HCT116 (cell line): ENCODE results near the gene ITPR2. TPM values are rescaled to one million over a fixed set of nuclear protein-coding genes. Genes with fewer than 3 reads are reported as not detected.

Experiments
- ATAC-seq: fragments of 200-7000 bp; cut with Tn5 transposase; 2 replicates; pipeline ENCODE4 v1.9.1; 2020; ENCODE audit warnings: mild to moderate bottlenecking, moderate library complexity
- BruUV-seq: library from RNA; stranded (reverse); fragments of 400-500 nt; replicated peaks from 2 replicates; lab custom pipeline; 2021; lab: Mats Ljungman, UMichigan
- CTCF ChIA-PET: fragments of 300-600 bp; sonication (Branson Sonifier 250); formaldehyde crosslinking; loops from one replicate; lab custom pipeline; 2021; ENCODE audit warnings: antibody characterized with exemption; lab: Charles Lee
- POLR2A ChIA-PET: fragments of 300-600, 350-600 bp; sonication (Branson Sonifier 250); formaldehyde crosslinking; loops from one replicate; lab custom pipeline; 2021; ENCODE audit warnings: antibody characterized with exemption; lab: Charles Lee
- RAD21 ChIA-PET, 2 experiments: fragments of 300-600 bp; sonication (Branson Sonifier 250); formaldehyde crosslinking; loops; one replicate each; lab custom pipeline; 2023; ENCODE audit warnings: low total read pairs in 2 of 2; ENCODE audit not compliant: uncharacterized antibody in 2 of 2, unreplicated experiment in 2 of 2, low non-redundant PET in 1 of 2; lab: Charles Lee
- DNase-seq: peaks from one replicate; pipeline ENCODE4 v3.0.0-alpha.2; 2010; ENCODE audit warnings: low read depth, low spot score
- H2AFZ ChIP-seq: fragments of 200-600 bp; shearing (Covaris generic), sonication (generic); 2 replicates; pipeline ENCODE4 v1.6.1; 2017; ENCODE audit warnings: low read depth, mixed run types, mixed read lengths, antibody characterized with exemption, low read length; ENCODE audit not compliant: poor library complexity, severe bottlenecking
- H3K27ac ChIP-seq: 2 replicates; pipeline ENCODE4 v1.5.1; 2012; ENCODE audit warnings: low read depth, low read length
- H3K27me3 ChIP-seq: fragments of 200-600 bp; sonication (generic); 2 replicates; pipeline ENCODE4 v1.6.1; 2016; ENCODE audit warnings: mixed run types, low read length, mixed read lengths; ENCODE audit not compliant: insufficient read depth
- H3K36me3 ChIP-seq, 2 experiments: fragments of 200-500 bp in 1 of 2; fragments of 200-600 bp in 1 of 2; sonication (Bioruptor generic) in 1 of 2; sonication (generic) in 1 of 2; 2 replicates each; pipeline versions ENCODE4 v1.5.1 to v1.6.1; 2014 to 2016; ENCODE audit warnings: low read length in 2 of 2, inconsistent platforms in 1 of 2, mixed read lengths in 1 of 2, mixed run types in 1 of 2; ENCODE audit not compliant: insufficient read depth in 2 of 2, control insufficient read depth in 1 of 2
- H3K4me1 ChIP-seq, 2 experiments: fragments of 200-600 bp in 1 of 2; sonication (generic) in 1 of 2; 2 replicates each; pipeline versions ENCODE4 v1.5.1 to v1.6.1; 2012 to 2017; ENCODE audit warnings: low read length in 2 of 2, inconsistent platforms in 1 of 2, mild to moderate bottlenecking in 1 of 2, mixed read lengths in 1 of 2, mixed run types in 1 of 2, moderate library complexity in 1 of 2; ENCODE audit not compliant: insufficient read depth in 2 of 2, control insufficient read depth in 1 of 2
- H3K4me2 ChIP-seq: fragments of 200-600 bp; sonication (generic); 2 replicates; pipeline ENCODE4 v1.6.1; 2017; ENCODE audit warnings: mixed run types, low read length, mixed read lengths
- H3K4me3 ChIP-seq, 2 experiments: fragments of 200-600 bp in 1 of 2; sonication (generic) in 1 of 2; replicated peaks in 1 of 2; 2 replicates each; pipeline ENCODE4 v1.5.1; 2011 to 2016; ENCODE audit warnings: low read length in 2 of 2, control low read depth in 1 of 2, low read depth in 1 of 2, mild to moderate bottlenecking in 1 of 2, mixed read lengths in 1 of 2, mixed run types in 1 of 2
- H3K79me2 ChIP-seq: fragments of 200-600 bp; sonication (generic); 2 replicates; pipeline ENCODE4 v1.6.1; 2017; ENCODE audit warnings: mild to moderate bottlenecking, mixed run types, low read length, moderate library complexity, mixed read lengths; ENCODE audit not compliant: insufficient read depth
- H3K9ac ChIP-seq: fragments of 200-600 bp; sonication (generic); 2 replicates; pipeline ENCODE4 v1.6.1; 2016; ENCODE audit warnings: low read length, mixed read lengths
- H3K9me2 ChIP-seq: fragments of 200-600 bp; sonication (generic), shearing (Covaris generic); 2 replicates; pipeline ENCODE4 v1.6.1; 2017; ENCODE audit warnings: mixed run types, mild to moderate bottlenecking, moderate library complexity; ENCODE audit not compliant: insufficient read depth
- H3K9me3 ChIP-seq, 2 experiments: fragments of 200-500 bp in 1 of 2; fragments of 200-600 bp in 1 of 2; sonication (Bioruptor generic) in 1 of 2; sonication (generic) in 1 of 2; 2 replicates each; pipeline ENCODE4 v1.6.1; 2014 to 2017; ENCODE audit warnings: low read length in 2 of 2, mixed read lengths in 2 of 2, inconsistent platforms in 1 of 2, low read depth in 1 of 2, mild to moderate bottlenecking in 1 of 2, mixed run types in 1 of 2, moderate library complexity in 1 of 2; ENCODE audit not compliant: control insufficient read depth in 1 of 2, insufficient read depth in 1 of 2
- H4K20me1 ChIP-seq: fragments of 200-600 bp; sonication (generic), shearing (Covaris generic); 2 replicates; pipeline ENCODE4 v1.6.1; 2017; ENCODE audit warnings: mixed run types, mild to moderate bottlenecking, moderate library complexity; ENCODE audit not compliant: insufficient read depth
- ATF3 ChIP-seq: IDR thresholded peaks from 2 replicates; pipeline ENCODE4 v1.6.1; 2012
- FOSL1 ChIP-seq: IDR thresholded peaks from 2 replicates; pipeline ENCODE4 v1.6.1; 2012; ENCODE audit warnings: low read depth
- JUND ChIP-seq: IDR thresholded peaks from 2 replicates; pipeline ENCODE4 v1.6.1; 2012
- SIN3A ChIP-seq: IDR thresholded peaks from 2 replicates; pipeline ENCODE4 v1.6.1; 2012; ENCODE audit warnings: low read depth
- intact Hi-C: fragments of 100-400 bp; cut with micrococcal nuclease; formaldehyde crosslinking; loops from 2 replicates; pipeline ENCODE4 v1.10.0; 2022
- total RNA-seq: library from RNA; stranded (reverse); gene quantifications from one replicate; pipeline ENCODE4 v1.2.1, GENCODE V29; 2021; ENCODE audit not compliant: unreplicated experiment
- TF ChIP-seq, protein P1 (sequence below): IDR thresholded peaks from 2 replicates; pipeline ENCODE4 v1.6.1; 2012
- TF ChIP-seq, protein P2 (sequence below), 3 experiments: fragments of 200-600 bp in 1 of 3; sonication (generic) in 1 of 3; IDR thresholded peaks in 2 of 3; conservative IDR thresholded peaks in 1 of 3; 2 replicates each; pipeline ENCODE4 v1.5.1; 2012 to 2017; ENCODE audit warnings: low read depth in 2 of 3, low read length in 2 of 3, antibody characterized with exemption in 1 of 3, borderline replicate concordance in 1 of 3, control low read depth in 1 of 3, mild to moderate bottlenecking in 1 of 3, mixed read lengths in 1 of 3, mixed run types in 1 of 3, moderate library complexity in 1 of 3; ENCODE audit not compliant: insufficient read depth in 1 of 3

Gene ITPR2
- total RNA-seq, 1 experiment from 2014 or later = 6.5 TPM

DNA sequence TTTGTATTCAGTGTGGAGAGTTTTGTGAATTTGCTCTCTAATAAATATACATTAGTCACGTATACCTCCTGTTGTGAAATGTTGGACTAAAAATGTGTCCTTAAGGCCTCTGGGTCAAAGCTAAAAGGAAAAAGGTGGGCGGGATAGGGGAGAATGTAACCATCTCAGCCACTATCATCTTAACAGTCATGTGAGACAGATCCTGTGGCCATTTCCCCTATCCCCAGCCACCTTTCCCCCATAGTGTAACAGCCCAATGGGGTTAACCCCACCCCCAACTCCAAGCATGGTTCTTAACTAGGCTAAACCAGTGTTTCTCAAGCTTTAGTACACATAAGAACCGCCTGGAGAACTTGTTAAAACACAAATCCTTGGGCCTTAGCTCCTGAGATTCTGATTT is 6.5 kb upstream of the ITPR2 start:
- intact Hi-C loops = no loop called here

More for the DNA sequence above, 6.5 kb upstream of the ITPR2 start:
- H3K4me3 ChIP-seq = no peak overlapping the region
- ChIA-PET RAD21 (no interaction called here), CTCF (no interaction called here), POLR2A (no interaction called here)
- no peaks in the 10 kb centered on the region for H3K79me2 ChIP-seq
- no peak overlapping the region for H3K9ac ChIP-seq
- no peak overlapping the region for H2AFZ ChIP-seq
- no peak overlapping the region for H3K27ac ChIP-seq
- no peaks in the 10 kb centered on the region for H3K4me1 ChIP-seq
- ATAC-seq (no peak), DNase-seq (no peak)
- H3K36me3 ChIP-seq = no peaks in the 10 kb centered on the region
- H3K4me2 ChIP-seq = no peak overlapping the region
- no peaks in the 10 kb centered on the region for H3K9me3 ChIP-seq
- no peaks in the 10 kb centered on the region for H3K27me3 ChIP-seq
- H3K9me2 ChIP-seq = no peaks in the 10 kb centered on the region
- H4K20me1 ChIP-seq = no peaks in the 10 kb centered on the region
- no TSS peak for BruUV-seq
- TF ChIP-seq, protein P1, sequence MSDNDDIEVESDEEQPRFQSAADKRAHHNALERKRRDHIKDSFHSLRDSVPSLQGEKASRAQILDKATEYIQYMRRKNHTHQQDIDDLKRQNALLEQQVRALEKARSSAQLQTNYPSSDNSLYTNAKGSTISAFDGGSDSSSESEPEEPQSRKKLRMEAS = no peak
- no peak for TF ChIP-seq ATF3
- TF ChIP-seq FOSL1 = no peak
- no peak for TF ChIP-seq JUND
- TF ChIP-seq, protein P2, sequence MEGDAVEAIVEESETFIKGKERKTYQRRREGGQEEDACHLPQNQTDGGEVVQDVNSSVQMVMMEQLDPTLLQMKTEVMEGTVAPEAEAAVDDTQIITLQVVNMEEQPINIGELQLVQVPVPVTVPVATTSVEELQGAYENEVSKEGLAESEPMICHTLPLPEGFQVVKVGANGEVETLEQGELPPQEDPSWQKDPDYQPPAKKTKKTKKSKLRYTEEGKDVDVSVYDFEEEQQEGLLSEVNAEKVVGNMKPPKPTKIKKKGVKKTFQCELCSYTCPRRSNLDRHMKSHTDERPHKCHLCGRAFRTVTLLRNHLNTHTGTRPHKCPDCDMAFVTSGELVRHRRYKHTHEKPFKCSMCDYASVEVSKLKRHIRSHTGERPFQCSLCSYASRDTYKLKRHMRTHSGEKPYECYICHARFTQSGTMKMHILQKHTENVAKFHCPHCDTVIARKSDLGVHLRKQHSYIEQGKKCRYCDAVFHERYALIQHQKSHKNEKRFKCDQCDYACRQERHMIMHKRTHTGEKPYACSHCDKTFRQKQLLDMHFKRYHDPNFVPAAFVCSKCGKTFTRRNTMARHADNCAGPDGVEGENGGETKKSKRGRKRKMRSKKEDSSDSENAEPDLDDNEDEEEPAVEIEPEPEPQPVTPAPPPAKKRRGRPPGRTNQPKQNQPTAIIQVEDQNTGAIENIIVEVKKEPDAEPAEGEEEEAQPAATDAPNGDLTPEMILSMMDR (IDR thresholded peaks at IDR 0.05 in 2 of 3, conservative IDR thresholded peaks at IDR 0.05 in 1 of 3; ENCODE audit: borderline replicate concordance in 1 of 3, insufficient read depth in 1 of 3, low read depth in 2 of 3, low read length in 2 of 3) = no peak
- no peak for TF ChIP-seq SIN3A
